GM18508 (cell line): ENCODE results near the gene TREML1.

ENCODE experiments used
- ATAC-seq: cut with Tn5 transposase; IDR thresholded peaks from one replicate; pipeline ENCODE4 v1.9.1; 2021; ENCODE audit warnings: moderate number of reproducible peaks; ENCODE audit not compliant: insufficient read depth, unreplicated experiment

Gene TREML1

GRCh38 chr6:41179163-41179562 is 25.0 kb upstream of the TREML1 start:
- no peak for ATAC-seq

- no peak for ATAC-seq
These were observed 23.5 kb upstream of the TREML1 start for GRCh38 chr6:41177695-41178094.

GRCh38 chr6:41177287-41177686 is 23.1 kb upstream of the TREML1 start:
- ATAC-seq: no peak

- ATAC-seq: no peak
These were observed 22.0 kb upstream of the TREML1 start for GRCh38 chr6:41176189-41176588.

GRCh38 chr6:41175084-41175483 is 20.9 kb upstream of the TREML1 start:
- ATAC-seq: no peak

GRCh38 chr6:41174610-41175009 is 20.5 kb upstream of the TREML1 start:
- no peak for ATAC-seq

GRCh38 chr6:41171908-41172307 is 17.8 kb upstream of the TREML1 start:
- no peak for ATAC-seq

- no peak for ATAC-seq
These were observed 16.5 kb upstream of the TREML1 start for GRCh38 chr6:41170547-41171160.

- ATAC-seq: no peak
These were observed 13.2 kb upstream of the TREML1 start for GRCh38 chr6:41167173-41167963.

GRCh38 chr6:41164551-41165120 is 10.5 kb upstream of the TREML1 start:
- no peak for ATAC-seq

- no peak for ATAC-seq
These were observed 9.2 kb upstream of the TREML1 start for GRCh38 chr6:41163419-41163717.

- ATAC-seq: no peak
These were observed 8.7 kb upstream of the TREML1 start, which contains the start of gene TREM2 for GRCh38 chr6:41162687-41163418. Gene TREM2 (minus strand): TSS chr6:41163116. CDS start chr6:41163082, 34 bp downstream.

- ATAC-seq: no peak
These were observed 7.9 kb upstream of the TREML1 start for GRCh38 chr6:41161851-41162552.

GRCh38 chr6:41161380-41161779 is 7.2 kb upstream of the TREML1 start:
- ATAC-seq: no peak

- no peak for ATAC-seq
These were observed 6.8 kb upstream of the TREML1 start for GRCh38 chr6:41160933-41161332.

- ATAC-seq: no peak
These were observed 5.4 kb upstream of the TREML1 start for GRCh38 chr6:41159415-41160082.

GRCh38 chr6:41157323-41157722 is 3.2 kb upstream of the TREML1 start:
- ATAC-seq: no peak

GRCh38 chr6:41156771-41157170 is 2.6 kb upstream of the TREML1 start:
- ATAC-seq: no peak

- ATAC-seq: no peak
These were observed 1.9 kb upstream of the TREML1 start for GRCh38 chr6:41156001-41156400.
